Fibroblast of upper back skin (primary cell): ENCODE data around the gene SLC26A4.

Experiments
- DNase-seq: peaks from one replicate; pipeline ENCODE4 v3.0.0-alpha.2; 2013

SLC26A4 gene

GRCh38 chr7:107754642-107755041 is 94.0 kb downstream of the SLC26A4 start:
- DNase-seq: no peak

GRCh38 chr7:107758667-107759066 is 98.0 kb downstream of the SLC26A4 start:
- DNase-seq: no peak

GRCh38 chr7:107767391-107767790 is 106.8 kb downstream of the SLC26A4 start:
- no peak for DNase-seq
